ENCODE measurements around the gene DOHH.
"Not testable (repeated sequence)": the region's sequence is repeated elsewhere in the genome, so short reads cannot be mapped to it uniquely, and the experiment has no call there.

The DOHH gene

DNA sequence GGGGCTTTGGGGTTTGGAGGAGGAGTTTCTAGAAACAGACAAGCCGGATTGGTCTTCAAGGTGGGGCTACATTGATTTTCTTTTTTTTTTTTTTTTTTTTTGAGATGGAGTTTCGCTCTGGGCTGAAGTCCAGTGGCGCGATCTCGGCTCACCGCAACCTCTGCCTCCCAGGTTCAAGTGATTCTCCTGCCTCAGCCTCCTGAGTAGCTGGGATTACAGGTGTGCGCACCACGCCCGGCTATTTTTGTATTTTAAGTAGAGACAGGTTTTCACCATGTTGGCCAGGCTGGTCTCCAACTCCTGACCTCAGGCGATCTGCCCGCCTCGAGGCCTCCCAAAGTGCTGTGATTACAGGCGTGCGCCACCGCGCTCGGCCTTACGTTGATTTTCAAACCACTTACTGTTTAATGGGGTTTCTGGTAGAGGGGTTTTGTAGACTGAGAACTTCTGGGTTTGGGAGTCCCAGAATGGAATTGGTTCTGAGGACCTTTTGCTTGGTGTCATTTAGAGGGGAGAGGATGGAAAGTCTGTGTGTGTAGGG lies 7.7 kb upstream of the DOHH start:
- not testable (repeated sequence) for H3K27me3 ChIP-seq (ENCODE audit: control insufficient read depth, insufficient read depth, low read length); H3K4me3 ChIP-seq (ENCODE audit: low read depth, low read length); H3K9me3 ChIP-seq (ENCODE audit: control insufficient read depth, insufficient read depth, low read length); H3K9ac ChIP-seq (ENCODE audit: low read depth, low read length); H3K27ac ChIP-seq (ENCODE audit: low read depth, low read length); H3K4me1 ChIP-seq (ENCODE audit: control insufficient read depth, insufficient read depth, low read length)
- H3K36me3 ChIP-seq (ENCODE audit: control insufficient read depth, insufficient read depth, low read length) = peaks cover 12% of the 10 kb centered on the region

- 0 out of 2 replicates have a peak, but pooled peaks cover 2% of the 10 kb centered on the region for H3K4me1 ChIP-seq (ENCODE audit: control insufficient read depth, insufficient read depth, low read length)
- H3K36me3 ChIP-seq (ENCODE audit: control insufficient read depth, insufficient read depth, low read length) = peaks cover 12% of the 10 kb centered on the region
- H3K9me3 ChIP-seq (ENCODE audit: control insufficient read depth, insufficient read depth, low read length) = no peaks in the 10 kb centered on the region
- H3K27me3 ChIP-seq (ENCODE audit: control insufficient read depth, insufficient read depth, low read length) = no peaks in the 10 kb centered on the region
- H3K9ac ChIP-seq (ENCODE audit: low read depth, low read length) = no peak overlapping the region
- peak overlapping the region; percentile 58 for H3K27ac ChIP-seq (ENCODE audit: low read depth, low read length)
- H3K4me3 ChIP-seq (ENCODE audit: low read depth, low read length) = peak overlapping the region; percentile 77
Observed at GRCh38 chr19:3507371-3508120, 7.1 kb upstream of the DOHH start.

DNA sequence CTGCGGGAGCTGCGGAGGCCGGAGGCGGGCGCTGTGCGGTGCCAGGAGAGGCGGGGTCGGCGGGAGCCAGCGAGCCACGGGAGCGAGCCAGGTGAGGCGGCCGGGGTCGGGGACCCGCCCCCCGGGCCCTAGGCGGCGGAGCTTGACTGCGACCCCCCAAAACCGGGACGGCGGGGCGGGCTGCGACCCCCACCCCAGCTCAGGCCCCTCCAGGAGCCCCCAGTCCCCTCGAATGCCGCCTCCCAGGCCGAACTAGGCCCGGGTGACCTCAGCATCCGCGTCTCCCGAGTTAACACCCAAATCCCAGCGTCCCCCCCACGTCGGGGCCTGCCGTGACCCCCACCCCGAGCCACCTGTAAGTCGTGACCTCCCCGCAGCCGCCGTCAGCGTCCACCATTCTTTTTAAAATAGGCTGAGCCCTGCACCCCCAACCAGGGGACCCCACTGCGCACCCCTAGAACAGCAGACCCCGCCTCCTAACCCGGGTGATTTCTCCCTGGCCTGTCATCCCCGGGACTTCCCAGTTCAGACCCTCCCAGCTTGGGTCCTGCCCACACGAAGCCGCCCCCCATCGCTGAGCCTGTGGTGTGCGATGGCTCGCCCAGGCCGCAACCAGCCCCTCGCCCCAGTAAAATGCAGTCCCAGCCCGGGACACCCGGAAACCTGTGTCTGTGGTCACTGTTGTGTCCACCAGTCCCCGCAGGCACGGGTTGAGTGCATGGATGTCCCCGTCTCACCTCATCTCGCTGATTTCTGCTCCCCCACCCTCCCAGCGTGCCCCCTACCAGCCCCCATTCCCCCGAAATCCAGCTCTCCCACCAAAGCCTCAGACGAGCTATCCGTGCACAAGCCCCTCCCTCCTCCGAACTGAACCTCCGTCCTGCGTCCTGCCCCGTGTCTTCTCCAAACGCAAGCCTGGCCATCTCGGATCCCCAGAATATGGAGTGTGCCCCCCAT lies 6.2 kb upstream of the DOHH start:
- Histone ChIP-seq H3K9me3 (ENCODE audit: control insufficient read depth, insufficient read depth, low read length) (no peaks in the 10 kb centered on the region), H3K4me3 (ENCODE audit: low read depth, low read length) (peak overlapping the region; percentile 77), H3K9ac (ENCODE audit: low read depth, low read length) (no peak overlapping the region), H3K4me1 (ENCODE audit: control insufficient read depth, insufficient read depth, low read length) (0 out of 2 replicates have a peak, but pooled peaks cover 2% of the 10 kb centered on the region), H3K27me3 (ENCODE audit: control insufficient read depth, insufficient read depth, low read length) (no peaks in the 10 kb centered on the region), H3K36me3 (ENCODE audit: control insufficient read depth, insufficient read depth, low read length) (peaks cover 12% of the 10 kb centered on the region), H3K27ac (ENCODE audit: low read depth, low read length) (peak overlapping the region; percentile 63)

- Histone ChIP-seq H3K27ac (ENCODE audit: low read depth, low read length) (peak within 1 kb of the TSS; percentile 96), H3K9me3 (ENCODE audit: control insufficient read depth, insufficient read depth, low read length) (no peaks in the 10 kb centered on the region), H3K4me3 (ENCODE audit: low read depth, low read length) (peak within 1 kb of the TSS; percentile 77), H3K4me1 (ENCODE audit: control insufficient read depth, insufficient read depth, low read length) (0 out of 2 replicates have a peak, but pooled peaks cover 2% of the 10 kb centered on the region), H3K9ac (ENCODE audit: low read depth, low read length) (peak within 1 kb of the TSS; percentile 86), H3K27me3 (ENCODE audit: control insufficient read depth, insufficient read depth, low read length) (no peaks in the 10 kb centered on the region), H3K36me3 (ENCODE audit: control insufficient read depth, insufficient read depth, low read length) (peaks cover 12% of the 10 kb centered on the region)
Observed at GRCh38 chr19:3505598-3506383, 5.3 kb upstream of the DOHH start, which contains the start of gene FZR1. Gene FZR1, plus strand, starts transcription at chr19:3506311. Its CDS starts 16,679 bp downstream, at chr19:3522990.

DNA sequence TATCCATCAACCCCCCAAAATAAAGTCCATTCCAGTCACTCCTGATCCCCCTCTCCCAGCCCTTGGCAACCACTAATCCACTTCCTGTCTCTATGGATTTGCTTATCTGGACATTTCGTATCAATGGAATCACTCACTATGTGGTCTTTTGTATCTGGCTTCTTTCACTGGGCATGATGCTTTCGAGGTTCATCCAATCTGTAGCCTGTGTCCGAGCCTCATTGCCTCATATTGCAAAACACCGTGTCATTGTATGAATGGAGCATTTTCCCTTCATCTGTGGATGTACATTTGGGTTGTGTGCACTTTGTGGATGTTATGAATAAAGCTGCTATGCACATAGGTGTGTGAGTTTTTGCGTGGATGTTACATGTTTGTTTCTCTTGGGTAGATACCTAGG lies 4.3 kb upstream of the DOHH start:
- no peak overlapping the region for H3K4me3 ChIP-seq (ENCODE audit: low read depth, low read length)
- no peaks in the 10 kb centered on the region for H3K9me3 ChIP-seq (ENCODE audit: control insufficient read depth, insufficient read depth, low read length)
- no peak overlapping the region for H3K9ac ChIP-seq (ENCODE audit: low read depth, low read length)
- no peaks in the 10 kb centered on the region for H3K27me3 ChIP-seq (ENCODE audit: control insufficient read depth, insufficient read depth, low read length)
- H3K27ac ChIP-seq (ENCODE audit: low read depth, low read length) = no peak overlapping the region
- H3K4me1 ChIP-seq (ENCODE audit: control insufficient read depth, insufficient read depth, low read length) = 0 out of 2 replicates have a peak, but pooled peaks cover 2% of the 10 kb centered on the region
- peaks cover 7% of the 10 kb centered on the region for H3K36me3 ChIP-seq (ENCODE audit: control insufficient read depth, insufficient read depth, low read length)

GRCh38 chr19:3503036-3503572 lies 2.6 kb upstream of the DOHH start:
- Histone ChIP-seq H3K36me3 (ENCODE audit: control insufficient read depth, insufficient read depth, low read length) (no peaks in the 10 kb centered on the region), H3K4me3 (ENCODE audit: low read depth, low read length) (no peak overlapping the region), H3K4me1 (ENCODE audit: control insufficient read depth, insufficient read depth, low read length) (0 out of 2 replicates have a peak, but pooled peaks cover 2% of the 10 kb centered on the region), H3K27me3 (ENCODE audit: control insufficient read depth, insufficient read depth, low read length) (no peaks in the 10 kb centered on the region), H3K9ac (ENCODE audit: low read depth, low read length) (no peak overlapping the region), H3K27ac (ENCODE audit: low read depth, low read length) (no peak overlapping the region), H3K9me3 (ENCODE audit: control insufficient read depth, insufficient read depth, low read length) (no peaks in the 10 kb centered on the region)

DNA sequence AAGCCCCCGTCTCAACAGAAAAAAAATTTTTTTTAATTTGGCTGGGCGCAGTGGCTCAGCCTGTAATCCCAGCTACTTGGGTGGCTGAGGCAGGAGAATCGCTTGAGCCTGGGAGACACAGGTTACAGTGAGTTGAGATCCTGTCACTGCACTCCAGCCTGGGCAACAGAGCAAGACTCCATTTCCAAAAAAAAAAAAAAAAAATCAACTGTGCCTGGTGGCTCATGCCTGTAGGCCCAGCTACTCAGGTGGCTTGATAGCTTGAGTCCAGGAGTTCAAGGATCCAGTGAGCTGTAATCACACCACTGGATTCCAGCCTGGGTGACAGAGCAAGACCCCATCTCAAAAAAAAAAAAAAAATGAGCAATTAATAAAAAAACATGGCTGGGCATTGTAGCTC lies 1.3 kb upstream of the DOHH start:
- no peaks in the 10 kb centered on the region for H3K4me1 ChIP-seq (ENCODE audit: control insufficient read depth, insufficient read depth, low read length)
- no peak overlapping the region for H3K9ac ChIP-seq (ENCODE audit: low read depth, low read length)
- H3K4me3 ChIP-seq (ENCODE audit: low read depth, low read length) = no peak overlapping the region
- no peaks in the 10 kb centered on the region for H3K9me3 ChIP-seq (ENCODE audit: control insufficient read depth, insufficient read depth, low read length)
- H3K36me3 ChIP-seq (ENCODE audit: control insufficient read depth, insufficient read depth, low read length) = peaks cover 8% of the 10 kb centered on the region; the same call in 1 of the 2 replicates
- H3K27me3 ChIP-seq (ENCODE audit: control insufficient read depth, insufficient read depth, low read length) = no peaks in the 10 kb centered on the region
- no peak overlapping the region for H3K27ac ChIP-seq (ENCODE audit: low read depth, low read length)

- no peaks in the 10 kb centered on the region for H3K4me1 ChIP-seq (ENCODE audit: control insufficient read depth, insufficient read depth, low read length)
- H3K36me3 ChIP-seq (ENCODE audit: control insufficient read depth, insufficient read depth, low read length) = peaks cover 21% of the 10 kb centered on the region
- H3K27ac ChIP-seq (ENCODE audit: low read depth, low read length) = peak overlapping the region; percentile 98
- no peaks in the 10 kb centered on the region for H3K9me3 ChIP-seq (ENCODE audit: control insufficient read depth, insufficient read depth, low read length)
- peak overlapping the region; percentile 99 for H3K9ac ChIP-seq (ENCODE audit: low read depth, low read length)
- H3K4me3 ChIP-seq (ENCODE audit: low read depth, low read length) = peak overlapping the region; percentile 95
- no peaks in the 10 kb centered on the region for H3K27me3 ChIP-seq (ENCODE audit: control insufficient read depth, insufficient read depth, low read length)
Observed at GRCh38 chr19:3499738-3500428, 591 bp downstream of the DOHH start.

DNA sequence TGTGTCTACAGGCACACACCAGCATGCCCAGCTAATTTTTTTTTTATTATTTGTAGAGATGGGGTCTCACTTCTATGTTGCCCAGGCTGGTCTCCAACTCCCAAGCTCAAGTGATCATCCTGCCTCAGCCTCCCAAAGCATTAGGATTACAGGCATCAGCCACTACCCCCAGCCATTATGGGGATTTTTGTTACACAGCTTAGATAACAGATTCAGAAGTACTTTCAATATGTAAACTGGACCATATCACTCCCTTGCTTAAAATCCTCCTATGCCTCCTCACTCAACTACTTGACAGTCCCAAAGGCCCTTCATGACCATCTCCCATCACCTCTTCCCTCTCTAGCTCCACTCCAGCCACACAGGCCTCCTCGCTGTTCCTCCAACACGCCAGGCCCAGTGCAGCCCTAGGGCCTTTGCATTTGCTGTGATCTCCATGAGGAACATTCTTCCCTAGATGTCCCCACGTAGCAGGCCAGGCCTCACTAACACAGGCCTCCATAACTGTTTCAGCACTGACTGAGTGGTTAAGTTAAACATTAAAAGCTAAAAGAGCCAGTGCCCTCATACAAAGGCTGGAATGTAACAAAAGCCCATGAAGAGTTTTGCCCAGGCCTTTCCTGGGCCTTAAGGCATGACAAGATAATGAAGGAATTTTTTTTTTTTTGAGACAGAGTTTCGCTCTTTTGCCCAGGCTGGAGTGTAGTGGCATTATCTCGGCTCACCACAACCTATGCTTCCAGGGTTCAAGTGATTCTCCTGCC lies 2.5 kb downstream of the DOHH start:
- Histone ChIP-seq H3K36me3 (ENCODE audit: control insufficient read depth, insufficient read depth, low read length) (peaks cover 30% of the 10 kb centered on the region), H3K27me3 (ENCODE audit: control insufficient read depth, insufficient read depth, low read length) (no peaks in the 10 kb centered on the region), H3K9me3 (ENCODE audit: control insufficient read depth, insufficient read depth, low read length) (no peaks in the 10 kb centered on the region), H3K4me1 (ENCODE audit: control insufficient read depth, insufficient read depth, low read length) (no peaks in the 10 kb centered on the region), H3K4me3 (ENCODE audit: low read depth, low read length) (no peak overlapping the region), H3K9ac (ENCODE audit: low read depth, low read length) (no peak overlapping the region), H3K27ac (ENCODE audit: low read depth, low read length) (no peak overlapping the region)

All from HUES48 (cell line).